Measurements from ENCODE around the gene ARHGEF6. TPM values are rescaled to one million over a fixed set of nuclear protein-coding genes. Genes with fewer than 3 reads are reported as not detected.

The ARHGEF6 gene
- total and polyA plus RNA-seq, 4 donors = 1.6 to 9.2 (median 4.2) TPM

- Histone ChIP-seq H3K36me3 (ENCODE audit: control insufficient read depth in 4 of 4, insufficient read depth in 3 of 4, low read depth in 1 of 4, low read length in 3 of 4) (no peaks in the 10 kb centered on the region), H3K4me1 (ENCODE audit: control insufficient read depth in 4 of 4, insufficient read depth in 4 of 4, low read length in 3 of 4) (no peaks in the 10 kb centered on the region), H3K9me3 (ENCODE audit: control insufficient read depth in 4 of 4, low read length in 3 of 4) (no peaks in the 10 kb centered on the region), H3K9ac (ENCODE audit: low read depth in 1 of 2, low read length in 2 of 2) (no peak overlapping the region), H3K4me3 (ENCODE audit: low read depth in 1 of 3, low read length in 3 of 3) (no peak overlapping the region), H3K27ac (ENCODE audit: low read depth in 1 of 2, low read length in 2 of 2) (no peak overlapping the region), H3K27me3 (ENCODE audit: control insufficient read depth in 4 of 4, insufficient read depth in 4 of 4, low read length in 3 of 4) (no peaks in the 10 kb centered on the region)
- no peak for DNase-seq (ENCODE audit: low spot score)
- no peak for TF ChIP-seq SP1 (IDR thresholded peaks at IDR 0.05)
- TF ChIP-seq CTCF (IDR thresholded peaks at IDR 0.05; ENCODE audit: low read depth, low read length, missing input control) = no peak
- no peak for TF ChIP-seq JUND (IDR thresholded peaks at IDR 0.05)
- no peak for TF ChIP-seq NR2F2 (IDR thresholded peaks at IDR 0.05)
- TF ChIP-seq REST (IDR thresholded peaks at IDR 0.05) = no peak
- no peak for TF ChIP-seq YY1 (IDR thresholded peaks at IDR 0.05)
- no peak for TF ChIP-seq FOXA1 (IDR thresholded peaks at IDR 0.05)
- no peak for TF ChIP-seq HNF4A (conservative IDR thresholded peaks at IDR 0.05)
- no peak for TF ChIP-seq RAD21 (IDR thresholded peaks at IDR 0.05)
These were observed 55.2 kb downstream of the ARHGEF6 start for GRCh38 chrX:136725441-136726104.

GRCh38 chrX:136718091-136718490 is 62.6 kb downstream of the ARHGEF6 start:
- no peaks in the 10 kb centered on the region for H3K9me3 ChIP-seq (ENCODE audit: control insufficient read depth in 4 of 4, low read length in 3 of 4)

More at GRCh38 chrX:136718091-136718490, 62.6 kb downstream of the ARHGEF6 start:
- Histone ChIP-seq H3K4me3 (ENCODE audit: low read depth in 1 of 3, low read length in 3 of 3) (no peak overlapping the region), H3K27me3 (ENCODE audit: control insufficient read depth in 4 of 4, insufficient read depth in 4 of 4, low read length in 3 of 4) (no peaks in the 10 kb centered on the region), H3K4me1 (ENCODE audit: control insufficient read depth in 4 of 4, insufficient read depth in 4 of 4, low read length in 3 of 4) (no peaks in the 10 kb centered on the region), H3K27ac (ENCODE audit: low read depth in 1 of 2, low read length in 2 of 2) (no peak overlapping the region), H3K9ac (ENCODE audit: low read depth in 1 of 2, low read length in 2 of 2) (no peak overlapping the region), H3K36me3 (ENCODE audit: control insufficient read depth in 4 of 4, insufficient read depth in 3 of 4, low read depth in 1 of 4, low read length in 3 of 4) (no peaks in the 10 kb centered on the region)
- DNase-seq (ENCODE audit: low spot score) = no peak
- no peak for TF ChIP-seq RXRA (IDR thresholded peaks at IDR 0.05)
- no peak for TF ChIP-seq HNF4G (IDR thresholded peaks at IDR 0.05)
- TF ChIP-seq TAF1 (conservative IDR thresholded peaks at IDR 0.05) = no peak
- TF ChIP-seq YY1 (IDR thresholded peaks at IDR 0.05) = no peak
- TF ChIP-seq SP1 (IDR thresholded peaks at IDR 0.05) = no peak
- no peak for TF ChIP-seq ZBTB33 (IDR thresholded peaks at IDR 0.05)
- TF ChIP-seq ATF3 (IDR thresholded peaks at IDR 0.05) = no peak
- no peak for TF ChIP-seq CTCF (IDR thresholded peaks at IDR 0.05; ENCODE audit: low read depth, low read length, missing input control)
- TF ChIP-seq HNF4A (conservative IDR thresholded peaks at IDR 0.05) = no peak
- TF ChIP-seq GABPA (IDR thresholded peaks at IDR 0.05 in 1 of 2, conservative IDR thresholded peaks at IDR 0.05 in 1 of 2) = no peak
- TF ChIP-seq JUND (IDR thresholded peaks at IDR 0.05) = no peak
- no peak for TF ChIP-seq FOXA1 (IDR thresholded peaks at IDR 0.05)
- TF ChIP-seq NR2F2 (IDR thresholded peaks at IDR 0.05) = no peak
- no peak for TF ChIP-seq MAX (IDR thresholded peaks at IDR 0.05)
- no peak for TF ChIP-seq REST (IDR thresholded peaks at IDR 0.05)
- 79% methylated on average over 2 of the region's 2 CpGs for WGBS

All from liver (tissue), 9 donors.